Measurements from ENCODE around the gene MILR1.
"Not testable (repeated sequence)": the region's sequence is repeated elsewhere in the genome, so short reads cannot be mapped to it uniquely, and the experiment has no call there.

MILR1 gene

DNA sequence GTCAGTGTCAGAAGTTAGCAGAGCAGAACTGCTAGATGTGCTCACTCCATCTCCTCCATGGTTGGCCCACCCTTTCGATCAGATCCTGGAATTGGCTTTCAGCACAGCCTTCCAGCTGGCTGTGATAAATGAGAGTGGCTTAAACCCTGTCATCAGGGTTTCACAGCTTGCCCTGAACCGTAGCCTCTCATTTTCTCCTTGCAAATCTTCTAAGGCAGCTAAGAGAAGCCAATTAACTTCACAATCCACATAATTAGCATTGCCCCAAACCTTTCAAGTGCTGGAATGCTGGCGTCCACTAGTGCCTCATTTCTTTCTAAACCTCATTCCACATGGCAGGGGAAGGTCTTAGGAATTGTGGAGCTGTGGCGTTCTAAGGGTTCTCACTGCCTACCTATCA, 21.7 kb downstream of the MILR1 start:
- DNase-seq (ENCODE audit: low spot score), result peak; percentile 52

GRCh38 chr17:64471440-64471839, 22.5 kb downstream of the MILR1 start:
- no peak for DNase-seq (ENCODE audit: low spot score)

- no peak for DNase-seq (ENCODE audit: low spot score)
Observed at GRCh38 chr17:64472564-64472963, 23.6 kb downstream of the MILR1 start.

DNA sequence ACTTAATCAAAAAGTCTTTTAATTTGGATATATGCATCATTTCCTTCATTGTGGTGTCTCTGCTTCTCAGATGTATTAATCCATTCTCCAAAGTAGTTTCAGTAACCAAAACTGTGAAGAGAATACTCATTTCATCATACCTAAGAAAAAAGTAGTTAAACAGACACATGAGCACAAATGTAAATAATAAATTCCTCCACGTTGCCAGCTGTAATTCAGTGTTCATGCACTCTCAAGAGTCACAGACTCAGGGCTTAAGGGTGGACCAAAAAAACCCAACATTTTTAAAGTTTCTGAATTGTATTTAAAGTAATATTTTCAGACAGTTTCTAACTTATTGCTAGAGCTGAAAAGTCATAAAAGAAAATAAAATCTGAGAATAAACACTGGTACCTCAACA, 28.9 kb downstream of the MILR1 start:
- no peak for DNase-seq (ENCODE audit: low spot score)

- DNase-seq (ENCODE audit: low spot score), result no peak
Observed at GRCh38 chr17:64480951-64481350, 32.0 kb downstream of the MILR1 start.

DNA sequence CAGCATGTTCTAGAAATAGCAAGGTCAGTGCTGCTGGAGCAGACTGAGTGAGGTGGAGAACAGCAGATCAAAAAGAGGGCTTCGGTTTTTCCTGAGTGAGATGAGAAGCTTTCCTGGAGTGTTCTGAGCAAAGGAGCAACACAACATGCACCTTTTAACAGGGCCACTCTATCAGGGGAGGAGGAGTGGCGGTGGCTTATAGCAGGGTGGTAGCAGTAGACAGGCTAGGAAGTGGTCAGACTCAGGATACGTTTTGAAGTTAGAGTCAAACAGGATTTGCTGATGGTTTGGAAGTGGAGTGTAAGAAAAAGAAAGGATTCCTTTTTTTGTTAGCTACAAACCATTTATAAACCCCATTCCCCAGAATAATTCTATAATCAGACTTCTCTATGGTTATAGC, 35.5 kb downstream of the MILR1 start:
- no peak for DNase-seq (ENCODE audit: low spot score)

- DNase-seq (ENCODE audit: low spot score), result no peak
Observed at GRCh38 chr17:64488301-64488700, 39.4 kb downstream of the MILR1 start.

DNA sequence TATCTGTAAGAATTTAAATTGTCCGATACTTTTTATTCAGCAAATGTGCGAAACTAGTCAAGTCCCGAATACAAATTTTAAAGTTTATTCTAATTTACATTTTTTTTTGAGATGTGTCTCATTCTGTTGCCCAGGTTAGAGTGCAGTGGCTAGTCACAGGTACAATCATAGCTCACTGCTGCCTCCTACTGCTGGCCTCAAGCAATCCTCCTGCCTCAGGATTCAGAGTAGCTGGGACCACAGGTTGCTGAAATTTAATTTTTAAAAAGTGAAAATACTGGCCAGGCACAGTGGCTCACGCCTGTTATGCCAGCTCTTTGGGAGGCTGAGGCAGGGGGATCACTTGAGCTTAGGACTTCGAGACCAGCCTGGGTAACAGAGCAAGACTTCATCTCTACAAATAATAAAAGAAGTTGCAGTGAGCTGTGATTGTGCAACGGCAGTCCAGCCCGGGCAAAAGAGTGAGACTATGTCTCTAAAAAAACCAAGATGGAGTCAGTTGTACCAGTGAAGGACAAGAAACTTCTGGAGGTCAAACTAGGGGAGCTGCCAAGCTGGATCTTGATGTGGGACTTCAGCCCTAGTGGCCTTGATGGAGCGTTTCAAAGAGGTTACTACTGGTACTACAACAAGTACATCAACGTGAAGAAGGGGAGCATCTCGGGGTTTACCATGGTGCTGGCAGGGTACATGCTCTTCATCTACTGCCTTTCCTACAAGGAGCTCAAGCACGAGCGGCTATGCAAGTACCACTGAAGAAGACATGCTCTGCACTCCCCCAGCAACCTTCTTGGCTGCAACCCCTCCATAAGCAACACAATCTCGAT, 42.3 kb downstream of the MILR1 start:
- DNase-seq (ENCODE audit: low spot score), result no peak

GRCh38 chr17:64491994-64492393, 43.1 kb downstream of the MILR1 start:
- DNase-seq (ENCODE audit: low spot score), result no peak

GRCh38 chr17:64492481-64493109, 43.7 kb downstream of the MILR1 start:
- no peak for DNase-seq (ENCODE audit: low spot score)

DNA sequence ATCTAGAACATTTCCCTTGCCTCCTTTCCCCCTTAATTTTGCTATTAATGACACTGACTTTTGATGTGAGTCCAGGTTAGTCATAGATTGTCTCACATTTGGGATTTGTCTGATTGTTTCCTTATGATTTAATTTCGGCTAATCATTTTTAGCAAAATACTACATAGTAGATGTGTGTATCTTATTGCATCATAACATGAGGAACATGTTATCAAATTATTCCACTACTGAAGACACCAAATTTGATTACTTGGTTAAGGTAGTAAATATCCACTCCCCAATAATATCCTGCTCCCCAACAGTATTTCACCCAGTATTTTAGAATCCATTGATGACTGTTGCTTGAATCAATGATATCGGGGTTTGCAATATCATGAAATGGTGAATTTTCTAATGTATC, 45.2 kb downstream of the MILR1 start:
- DNase-seq (ENCODE audit: low spot score), result no peak

- not testable (repeated sequence) for DNase-seq (ENCODE audit: low spot score)
Observed at GRCh38 chr17:64495300-64495699, 46.4 kb downstream of the MILR1 start.

- DNase-seq (ENCODE audit: low spot score), result no peak
Observed at GRCh38 chr17:64496348-64496785, 47.5 kb downstream of the MILR1 start.

DNA sequence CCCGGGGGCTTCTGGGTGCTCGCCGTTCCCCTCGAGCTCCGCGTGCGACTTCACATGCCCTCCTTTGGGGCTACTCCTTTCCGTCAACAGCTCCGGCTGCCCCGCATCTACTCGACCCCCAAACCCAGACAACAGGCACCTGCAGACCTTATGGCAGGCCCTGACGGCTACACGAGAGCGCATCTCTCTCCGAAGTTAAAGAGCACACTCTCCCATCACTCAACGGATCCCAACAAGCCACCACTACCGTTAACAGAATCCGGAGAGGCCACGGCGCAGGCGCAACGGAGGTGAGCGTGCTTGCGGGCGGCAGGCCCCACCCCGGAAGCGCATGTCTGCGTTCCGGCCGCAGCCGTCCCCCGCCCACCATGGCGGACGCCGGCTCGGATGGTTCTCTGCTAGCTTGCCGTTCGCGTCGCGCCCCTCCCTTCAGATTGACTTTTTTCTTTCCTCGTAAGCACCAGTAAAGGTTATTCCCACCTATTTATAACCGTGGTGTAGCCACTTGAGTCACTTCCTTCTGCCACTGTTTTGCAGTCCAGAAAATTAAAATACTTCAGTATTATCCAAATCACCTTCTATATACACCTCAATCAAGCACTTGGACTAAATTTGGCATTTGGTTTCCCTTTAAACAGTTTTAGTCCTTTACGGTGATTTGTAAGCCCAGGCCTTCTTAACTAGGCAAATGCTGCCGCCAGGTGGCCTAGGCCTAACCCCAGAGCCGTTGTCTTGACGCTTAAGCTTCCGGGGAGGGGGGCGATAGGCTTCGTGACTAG, 48.1 kb downstream of the MILR1 start, which contains the start of gene POLG2:
POLG2 (minus strand) TSS at position 269 of the 779 bp plus-strand sequence; CDS start at position 183, 86 bp downstream.
- DNase-seq (ENCODE audit: low spot score), result peak; percentile 97

- no peak for DNase-seq (ENCODE audit: low spot score)
Observed at GRCh38 chr17:64497565-64498035, 48.7 kb downstream of the MILR1 start.

DNA sequence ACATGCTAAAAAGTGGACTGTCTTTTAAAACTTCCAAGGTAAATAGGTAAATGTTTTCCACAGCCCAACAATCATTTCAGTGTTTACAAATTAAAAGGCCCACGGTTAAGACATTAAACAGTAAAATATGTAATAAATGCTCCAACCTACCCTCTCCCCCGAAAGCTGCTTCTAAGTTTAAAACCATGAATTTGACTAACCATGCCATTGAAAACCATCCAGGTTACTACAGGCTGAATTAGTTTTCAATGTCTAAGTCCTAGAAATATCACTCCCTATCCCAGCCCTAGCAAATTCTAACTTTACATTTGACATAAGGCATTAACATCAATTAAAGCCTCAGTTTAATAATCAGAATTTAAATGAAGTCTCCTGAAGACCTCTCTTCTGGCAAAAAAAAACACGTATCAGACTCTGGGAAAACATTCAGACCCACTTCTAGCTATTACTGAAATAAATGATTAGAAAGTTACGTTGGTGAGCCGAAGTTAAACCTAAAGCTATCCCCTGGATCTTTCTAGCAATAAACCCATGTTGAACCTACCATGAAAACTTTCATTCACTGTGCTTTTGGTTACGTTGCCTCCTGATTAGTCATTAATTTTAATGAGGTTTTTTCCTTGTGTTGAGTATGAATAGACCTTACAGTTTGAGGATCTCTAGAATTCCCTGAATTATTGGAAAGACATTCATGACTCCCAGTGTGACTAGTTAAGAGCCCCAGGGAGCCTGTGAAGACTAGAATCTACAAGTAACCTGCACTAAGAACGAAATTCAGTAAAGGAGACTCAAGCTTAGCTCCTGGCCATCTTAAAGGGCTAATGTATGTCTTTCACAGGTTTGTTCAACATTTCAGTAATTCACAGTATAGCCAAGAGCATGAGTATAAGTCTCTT, 49.6 kb downstream of the MILR1 start:
- DNase-seq (ENCODE audit: low spot score), result no peak

DNA sequence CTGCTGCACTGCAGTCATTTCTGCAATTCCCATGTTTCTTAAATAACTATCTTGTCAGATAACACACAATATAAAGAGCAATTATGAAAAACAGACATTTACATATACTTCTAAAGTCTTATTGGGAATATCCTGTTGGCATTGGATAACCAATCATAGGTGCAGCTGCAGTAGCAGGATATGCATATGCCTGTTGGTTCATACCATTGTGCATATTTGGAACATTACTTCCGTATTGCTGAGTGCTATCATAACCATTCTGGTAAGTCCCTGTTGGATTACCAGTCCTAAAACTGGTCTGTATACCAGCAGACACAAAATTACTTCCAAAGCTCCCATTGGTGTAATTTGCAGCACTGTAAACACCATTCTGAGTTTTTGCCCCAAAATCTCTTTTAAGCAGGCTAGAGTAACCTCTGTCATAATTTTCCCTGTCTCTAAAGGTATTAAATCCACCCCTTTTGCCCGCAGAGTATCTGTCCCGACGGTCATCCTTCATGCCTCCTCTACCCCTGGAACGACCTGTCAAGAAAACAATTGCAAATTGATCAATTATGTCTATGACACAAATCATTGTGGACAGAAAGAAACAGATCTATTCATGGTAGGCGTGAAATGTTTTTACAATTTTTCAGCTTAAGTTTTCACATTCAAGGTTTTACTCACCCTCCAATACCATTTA, 51.0 kb downstream of the MILR1 start:
- DNase-seq (ENCODE audit: low spot score), result no peak

DNA sequence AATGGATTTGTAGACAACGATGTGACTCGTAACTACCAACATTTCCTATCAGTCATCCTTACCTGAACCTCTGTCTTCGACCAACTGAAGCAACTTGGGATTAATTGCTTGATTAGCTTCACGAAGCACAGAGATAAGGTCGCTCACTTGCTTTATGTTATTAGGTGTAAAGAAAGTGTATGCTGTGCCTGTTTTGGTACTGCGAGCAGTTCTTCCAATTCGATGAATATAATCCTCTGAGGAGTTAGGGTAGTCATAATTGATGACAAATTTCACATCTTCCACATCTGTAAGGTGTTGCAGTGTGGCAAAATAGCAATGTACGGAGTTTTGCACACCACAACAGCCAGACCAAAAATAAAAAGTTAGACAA, 51.6 kb downstream of the MILR1 start:
- DNase-seq (ENCODE audit: low spot score), result no peak

GRCh38 chr17:64500862-64501765, 52.2 kb downstream of the MILR1 start:
- no peak for DNase-seq (ENCODE audit: low spot score)

- DNase-seq (ENCODE audit: low spot score), result no peak
Observed at GRCh38 chr17:64502021-64502420, 53.1 kb downstream of the MILR1 start.
